Medulla oblongata (tissue), 1 donor: ENCODE data around the gene MYCBP.
"Not testable (repeated sequence)": the region's sequence is repeated elsewhere in the genome, so short reads cannot be mapped to it uniquely, and the experiment has no call there.

ENCODE experiments used
- DNase-seq: peaks from one replicate; pipeline ENCODE4 v3.0.0-alpha.2; 2015; ENCODE audit errors: extremely low spot score

The MYCBP gene, protein sequence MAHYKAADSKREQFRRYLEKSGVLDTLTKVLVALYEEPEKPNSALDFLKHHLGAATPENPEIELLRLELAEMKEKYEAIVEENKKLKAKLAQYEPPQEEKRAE

DNA sequence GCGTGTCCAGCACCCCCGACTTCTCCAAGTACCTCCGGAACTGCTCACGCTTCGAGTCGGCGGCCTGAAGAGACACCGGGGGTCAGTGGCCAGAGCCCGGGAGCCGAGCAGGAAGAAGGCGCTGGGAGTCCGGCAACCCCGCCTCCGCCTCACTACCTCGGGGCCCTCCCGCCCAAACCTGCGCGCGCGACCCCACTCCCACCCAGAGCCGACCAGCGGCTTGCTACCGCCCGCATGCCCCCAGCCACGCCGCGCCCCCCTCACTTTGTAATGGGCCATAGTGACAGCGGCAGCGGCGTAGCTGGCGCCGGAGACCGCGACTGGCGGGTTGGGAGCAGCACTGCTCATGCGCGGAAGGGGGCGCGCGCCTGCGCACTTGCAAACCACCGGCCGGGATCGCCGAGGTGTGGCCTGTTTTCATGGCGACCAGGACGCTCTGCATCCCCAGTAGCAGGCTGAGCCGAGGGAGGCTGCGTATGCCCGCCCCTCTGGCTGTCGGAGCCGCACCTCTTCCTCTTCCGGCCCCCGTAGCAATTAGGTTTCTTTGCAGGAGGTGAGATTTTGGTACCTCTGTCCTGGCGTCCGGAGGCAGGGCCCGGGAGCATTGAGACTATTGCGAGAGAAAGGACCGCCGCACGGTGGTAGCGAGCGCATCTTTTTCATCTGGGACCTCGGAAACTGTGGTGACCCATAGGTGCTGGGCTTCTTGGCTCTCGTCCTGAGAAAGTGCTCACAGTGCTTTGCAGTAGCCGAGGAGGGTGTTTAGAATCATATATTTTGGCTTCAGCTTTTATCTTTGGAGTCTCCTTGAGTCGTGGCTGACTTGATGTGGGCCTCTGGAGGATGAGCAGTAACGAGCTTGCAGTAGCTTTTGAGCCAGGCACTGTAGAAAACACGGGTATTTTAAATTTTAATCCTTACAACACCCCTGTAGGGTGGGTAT lies at the start of gene MYCBP:
Gene MYCBP (minus strand): TSS at position 322 of the 943 bp plus-strand sequence. CDS start 43 bp downstream, at position 279.
- DNase-seq, result peak; percentile 97

DNA sequence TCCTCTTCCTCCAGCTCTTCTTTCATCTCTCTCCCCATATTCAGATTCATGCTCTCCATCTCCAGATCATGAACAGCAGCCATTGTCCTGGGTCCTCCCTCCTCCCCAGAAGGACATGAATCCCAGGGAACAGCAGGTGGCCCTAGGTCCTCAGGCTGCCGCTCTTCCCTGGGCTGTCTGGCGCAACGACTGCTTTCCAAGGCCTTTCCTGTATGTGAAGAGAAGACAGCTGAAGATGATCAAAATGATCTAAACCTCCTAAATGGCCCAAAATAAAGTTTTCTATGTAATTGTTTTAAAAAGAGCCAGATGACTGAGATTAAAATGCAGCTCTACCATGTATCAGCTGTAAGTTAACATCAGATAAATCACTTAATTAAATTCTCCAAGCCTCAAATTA lies 46.0 kb upstream of the MYCBP start:
- DNase-seq, result peak; percentile 86

DNA sequence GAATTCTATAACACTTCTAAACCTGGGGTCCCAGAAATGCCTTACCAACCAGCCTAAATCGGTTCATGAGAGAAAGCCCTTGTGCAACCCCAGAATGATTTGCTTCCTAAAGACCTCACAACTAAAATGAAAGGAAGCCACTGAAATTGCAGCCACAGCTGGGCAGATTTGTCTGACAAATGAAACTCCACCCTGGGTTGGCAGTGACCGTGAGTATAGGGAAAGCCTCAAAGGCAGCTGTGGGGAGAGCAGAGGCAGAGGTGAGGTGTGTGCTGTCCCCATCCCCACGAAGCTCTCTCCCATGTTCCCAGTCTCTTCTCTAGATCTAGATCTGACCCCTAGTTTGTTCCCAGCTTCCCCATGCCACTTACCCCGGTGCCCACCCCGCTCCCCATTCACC lies 45.4 kb upstream of the MYCBP start:
- no peak for DNase-seq

DNA sequence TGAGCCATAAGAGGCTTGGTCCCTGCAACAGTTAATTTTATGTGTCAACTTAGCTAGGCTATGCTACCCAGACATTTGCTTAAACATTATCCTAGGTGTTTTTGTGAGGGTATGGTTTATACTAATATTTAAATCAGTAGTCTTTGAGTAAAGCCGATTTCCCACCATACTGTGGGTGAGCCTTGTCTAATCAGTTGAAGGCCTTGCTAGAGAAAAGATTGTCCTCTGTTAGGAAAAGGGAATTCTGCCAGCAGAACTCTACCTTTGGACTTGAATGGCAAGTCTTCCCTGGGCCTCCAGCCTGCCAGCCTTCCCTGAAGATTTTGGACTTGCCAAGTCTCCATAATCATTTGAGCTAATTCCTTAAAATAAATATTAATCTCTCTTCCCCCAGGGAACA lies 44.6 kb upstream of the MYCBP start:
- DNase-seq, result no peak

DNA sequence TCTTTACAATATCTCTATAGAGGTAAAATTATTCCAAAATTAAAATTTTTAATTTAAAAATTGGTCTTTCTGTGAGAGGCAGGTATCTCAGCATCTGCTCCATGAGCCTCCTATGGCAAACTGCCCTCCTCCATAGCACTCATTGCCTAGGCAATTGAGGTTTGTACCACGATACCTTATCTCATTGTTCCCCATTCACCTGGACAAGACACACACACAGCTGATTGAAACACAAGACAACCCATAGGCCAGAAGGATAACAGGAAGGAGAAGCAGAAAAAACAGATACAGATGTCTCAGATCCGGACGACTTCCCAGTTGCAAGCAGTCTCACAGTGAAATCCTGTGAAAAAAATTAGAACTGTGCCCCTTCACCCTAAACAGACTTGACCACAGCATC lies 44.2 kb upstream of the MYCBP start:
- no peak for DNase-seq

DNA sequence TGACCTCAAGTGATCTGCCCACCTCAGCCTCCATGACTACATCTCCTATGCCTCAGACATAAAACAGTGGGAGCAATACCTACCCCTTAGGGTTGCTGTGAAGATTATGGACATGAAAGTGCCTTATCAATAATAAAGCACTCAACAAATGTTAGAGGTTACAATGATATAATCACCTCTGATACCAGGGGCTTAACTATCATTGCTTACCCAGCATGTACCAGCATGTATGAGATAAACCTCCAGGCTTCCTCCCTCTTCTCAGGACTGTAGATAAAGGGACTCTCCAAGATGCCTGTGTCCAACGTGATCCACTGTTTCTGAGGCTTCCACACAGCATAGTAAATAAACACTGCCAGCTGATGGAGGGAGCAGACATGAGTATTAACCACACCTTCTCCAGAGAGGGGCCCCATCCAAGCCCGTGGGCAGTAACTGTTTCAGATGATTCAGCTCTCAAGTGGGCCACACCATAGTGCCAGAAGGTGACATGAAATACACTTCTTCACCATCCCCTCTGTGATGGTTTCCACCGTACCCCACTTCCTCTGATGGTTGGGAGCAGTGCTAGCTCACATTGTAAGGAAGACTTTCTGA lies 42.3 kb upstream of the MYCBP start:
- no peak for DNase-seq

DNA sequence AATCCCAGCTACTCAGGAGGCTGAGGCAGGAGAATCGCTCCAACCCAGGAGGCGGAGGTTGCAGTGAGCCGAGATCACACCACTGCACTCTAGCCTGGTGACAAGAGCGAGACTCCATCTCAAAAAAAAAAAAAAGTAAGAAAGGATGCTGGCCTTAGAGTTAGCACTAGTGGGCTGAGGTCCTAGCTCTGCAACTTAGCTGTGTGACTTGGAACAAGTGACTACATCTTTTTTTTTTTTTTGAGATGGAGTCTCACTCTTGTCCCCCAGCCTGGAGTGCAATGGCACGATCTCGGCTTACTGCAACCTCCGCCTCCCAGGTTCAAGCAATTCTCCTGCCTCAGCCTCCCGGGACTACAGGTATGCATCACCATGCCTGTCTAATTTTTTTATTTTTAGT lies 41.8 kb upstream of the MYCBP start:
- not testable (repeated sequence) for DNase-seq

DNA sequence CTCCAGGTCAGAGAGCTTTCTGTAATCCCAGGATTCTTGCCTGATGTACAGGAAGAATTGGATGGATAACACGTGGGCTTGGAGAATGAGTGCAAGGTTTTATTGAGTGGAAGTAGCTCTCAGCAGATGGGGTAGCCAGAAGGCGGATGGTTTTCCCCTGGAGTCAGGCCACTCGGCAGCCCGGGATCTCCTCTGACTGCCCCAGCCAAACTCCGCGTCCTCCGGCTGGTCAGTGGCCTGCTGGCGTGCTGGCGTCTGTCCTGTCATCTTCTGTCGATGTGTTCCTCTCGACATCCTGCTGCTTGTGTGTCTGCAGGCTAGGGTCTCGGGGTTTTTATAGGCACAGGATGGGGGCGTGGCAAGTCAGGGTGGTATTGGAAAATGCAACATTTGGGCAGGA lies 35.7 kb upstream of the MYCBP start:
- DNase-seq, result no peak

DNA sequence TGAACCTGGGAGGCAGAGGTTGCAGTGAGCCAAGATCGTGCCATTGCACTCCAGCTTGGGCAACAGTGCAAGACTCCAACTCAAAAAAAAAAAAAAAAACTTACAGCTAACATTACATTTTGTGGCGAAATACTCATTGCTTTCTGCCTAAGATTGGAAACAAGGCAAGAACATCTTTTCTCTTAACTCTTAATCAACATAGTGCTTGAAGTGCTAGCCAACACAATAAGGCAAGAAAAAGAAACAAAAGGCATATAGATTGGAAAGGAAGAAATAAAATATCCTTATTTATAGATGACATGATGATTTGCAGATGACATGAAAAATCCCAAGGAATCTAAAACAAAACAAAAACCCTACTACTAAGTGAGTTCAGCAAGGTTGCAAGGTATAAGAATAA lies 32.8 kb upstream of the MYCBP start:
- DNase-seq, result no peak

DNA sequence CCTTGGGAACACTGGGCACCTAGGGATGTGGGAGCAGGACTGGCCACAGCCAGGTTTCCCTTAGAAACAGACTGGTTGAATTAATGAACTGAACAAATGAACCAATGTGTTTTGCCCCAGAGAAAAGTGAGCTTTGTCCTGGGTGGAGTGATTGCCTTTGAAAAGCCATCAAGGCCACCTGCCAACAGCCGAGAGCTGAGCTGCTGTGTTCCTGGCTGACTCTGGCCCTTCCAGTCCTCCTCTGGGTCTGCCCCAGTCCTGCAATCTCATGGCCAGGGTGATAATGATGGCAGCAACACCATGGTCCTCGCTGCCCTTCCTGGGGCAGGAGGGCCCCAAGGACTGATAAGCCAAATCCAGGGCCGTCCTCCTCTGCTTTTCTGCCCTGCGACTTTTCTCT lies 26.4 kb upstream of the MYCBP start:
- DNase-seq, result no peak

DNA sequence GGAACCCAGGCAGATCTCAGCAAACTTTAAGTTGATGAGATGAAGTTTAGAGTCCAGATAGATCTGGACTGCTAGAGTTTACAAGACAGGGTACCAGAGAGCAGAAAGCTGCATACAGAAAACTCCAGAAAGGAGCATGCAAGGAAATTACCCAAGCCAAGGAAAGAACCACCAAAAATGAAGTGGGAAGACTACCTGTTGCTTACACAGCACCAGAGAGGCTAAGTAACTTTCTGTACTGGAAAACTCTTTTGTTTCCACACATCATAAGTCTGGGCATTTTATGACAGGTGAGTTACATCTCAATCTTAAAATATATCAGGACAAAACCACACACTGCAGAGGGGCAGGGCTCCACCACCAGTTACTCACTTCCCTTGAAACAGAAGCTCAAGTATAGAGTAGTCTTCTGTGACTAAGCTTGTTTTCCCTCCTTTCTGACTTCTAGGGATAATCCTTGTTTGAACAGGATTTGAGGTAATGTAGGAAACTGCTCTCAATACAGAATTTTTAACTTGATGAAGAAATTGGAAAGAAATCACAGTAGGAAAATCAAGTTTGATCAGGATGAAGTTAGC lies 25.6 kb upstream of the MYCBP start:
- no peak for DNase-seq

DNA sequence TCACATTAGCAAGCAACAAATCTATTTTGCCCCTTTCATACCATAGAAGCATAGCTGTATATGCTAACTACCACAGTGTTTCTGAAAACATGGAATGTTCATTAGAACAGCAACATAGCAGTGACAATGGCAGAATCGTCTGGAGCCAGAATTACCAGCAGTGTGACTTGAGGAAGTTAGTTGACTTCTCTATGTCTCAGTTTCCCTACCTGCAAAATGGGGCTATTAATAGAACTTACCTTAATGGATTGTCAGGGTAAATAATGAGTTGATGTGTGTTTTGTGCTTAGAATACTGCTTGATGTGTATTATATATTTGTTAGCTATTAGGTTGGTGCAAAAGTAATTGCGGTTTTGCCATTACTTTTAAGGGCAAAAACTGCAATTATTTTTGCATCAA lies 23.0 kb upstream of the MYCBP start:
- DNase-seq, result no peak

DNA sequence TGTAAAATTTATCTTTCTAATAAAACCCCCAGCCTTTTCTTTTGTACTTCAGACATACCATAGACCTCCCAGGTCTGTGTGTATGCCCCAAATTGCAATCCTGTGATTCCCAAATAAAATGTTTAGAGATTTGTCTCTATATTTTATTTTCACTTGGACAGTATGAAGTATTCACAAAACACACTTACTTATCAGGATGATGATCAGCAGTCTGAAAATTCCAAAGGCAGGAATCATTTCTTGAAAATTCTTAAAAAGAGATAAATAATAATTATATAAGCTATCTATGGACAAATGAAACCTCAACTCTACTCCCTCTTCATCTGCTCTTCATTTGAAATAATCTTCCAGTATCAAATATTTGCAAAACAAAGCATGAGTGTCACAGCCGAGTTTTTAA lies 19.8 kb upstream of the MYCBP start:
- no peak for DNase-seq

DNA sequence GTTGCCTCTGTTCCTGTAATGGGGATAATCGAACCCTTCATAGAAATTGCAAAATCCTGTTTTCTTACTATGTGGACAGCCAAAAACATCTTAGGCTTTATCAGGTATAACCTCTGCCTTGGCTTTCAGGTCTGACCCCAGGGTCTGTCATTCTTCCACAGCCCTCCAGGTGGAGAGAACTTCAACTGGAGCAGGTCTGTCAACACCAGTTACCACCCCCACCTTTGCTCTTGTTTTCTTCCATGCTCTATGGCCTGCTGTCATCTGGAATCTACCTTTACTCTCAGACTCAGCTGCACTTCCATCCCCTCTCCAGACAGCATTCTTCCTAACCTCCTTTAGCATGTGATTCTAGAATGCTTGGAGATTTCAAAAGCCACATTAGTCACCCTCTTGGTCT lies 18.6 kb upstream of the MYCBP start:
- DNase-seq, result no peak

DNA sequence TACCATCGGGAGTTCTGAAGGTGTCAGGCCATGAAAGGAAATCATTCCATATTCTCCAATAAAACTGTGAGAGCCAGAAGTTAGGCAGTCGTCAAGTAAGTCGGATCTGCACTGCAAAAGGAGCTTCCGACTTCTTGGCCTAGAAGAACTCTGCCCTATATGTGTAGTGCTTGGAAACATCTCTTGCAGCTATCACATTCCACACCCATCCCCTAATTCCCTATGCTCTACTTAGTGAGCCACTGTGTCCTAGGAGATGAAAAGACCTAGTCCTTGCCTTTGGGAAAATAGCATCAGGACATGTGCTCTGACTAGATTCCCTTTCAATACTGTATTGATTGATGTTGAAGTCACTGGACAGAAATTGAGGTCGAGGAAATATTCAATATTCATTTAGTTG lies 16.4 kb upstream of the MYCBP start:
- DNase-seq, result no peak

DNA sequence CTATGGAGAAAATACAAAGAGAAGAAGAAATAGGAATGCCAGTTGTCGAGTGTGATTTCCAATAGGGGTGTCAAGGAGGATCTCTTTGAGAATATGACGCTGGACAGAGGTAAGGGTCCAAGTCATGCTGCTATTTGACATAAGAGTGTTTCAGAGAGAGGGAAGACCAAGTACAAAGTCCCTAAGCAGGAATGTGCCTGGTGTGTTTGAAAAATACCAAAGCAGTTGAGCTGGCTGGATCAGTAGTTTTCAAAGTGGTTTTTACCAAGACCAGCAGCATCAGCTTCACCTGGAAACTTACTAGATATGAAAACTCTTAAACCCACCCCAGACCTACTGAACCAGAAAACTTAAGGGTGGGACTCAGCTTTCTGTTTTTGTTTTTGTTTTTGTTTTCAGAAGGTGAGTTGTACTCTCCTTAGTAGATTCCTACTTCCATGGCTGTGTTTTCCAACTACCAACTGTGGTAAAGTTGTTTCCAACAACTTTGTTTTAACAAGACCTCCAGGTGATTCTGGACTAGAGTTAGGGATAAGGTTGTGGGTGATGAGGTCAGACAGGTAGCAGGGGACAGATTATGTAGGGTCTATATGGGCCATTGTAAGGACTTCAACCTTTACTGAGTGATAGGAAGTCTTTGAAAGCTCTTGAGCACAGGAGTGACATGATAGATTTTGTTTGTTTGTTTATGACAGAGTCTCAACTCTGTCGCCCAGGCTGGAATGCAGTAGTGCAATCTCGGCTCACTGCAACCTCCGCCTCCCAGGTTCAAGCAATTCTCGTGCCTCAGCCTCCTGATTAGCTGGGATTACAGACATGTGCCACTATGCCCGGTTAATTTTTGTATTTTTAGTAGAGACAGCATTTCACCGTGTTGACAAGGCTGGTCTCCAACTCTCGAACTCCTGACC lies 15.5 kb upstream of the MYCBP start:
- DNase-seq, result no peak

DNA sequence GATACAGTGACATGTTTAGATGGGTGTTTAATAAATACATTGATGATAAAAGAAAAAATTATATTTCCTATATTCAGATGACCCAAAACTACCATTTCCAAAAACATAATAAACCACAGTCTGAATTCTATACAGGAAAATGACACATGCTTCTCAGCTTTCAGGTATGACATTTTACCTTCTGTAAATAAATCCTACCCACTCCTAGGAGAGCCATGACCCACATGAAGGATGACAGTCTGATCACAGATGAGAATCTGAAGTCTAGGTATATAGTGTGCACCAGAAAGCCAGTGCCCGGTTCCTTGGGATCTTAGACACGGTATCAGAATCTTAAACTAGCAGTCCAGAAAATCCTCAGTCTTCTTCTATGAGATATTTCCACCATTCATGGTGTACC lies 11.9 kb upstream of the MYCBP start:
- DNase-seq, result no peak

DNA sequence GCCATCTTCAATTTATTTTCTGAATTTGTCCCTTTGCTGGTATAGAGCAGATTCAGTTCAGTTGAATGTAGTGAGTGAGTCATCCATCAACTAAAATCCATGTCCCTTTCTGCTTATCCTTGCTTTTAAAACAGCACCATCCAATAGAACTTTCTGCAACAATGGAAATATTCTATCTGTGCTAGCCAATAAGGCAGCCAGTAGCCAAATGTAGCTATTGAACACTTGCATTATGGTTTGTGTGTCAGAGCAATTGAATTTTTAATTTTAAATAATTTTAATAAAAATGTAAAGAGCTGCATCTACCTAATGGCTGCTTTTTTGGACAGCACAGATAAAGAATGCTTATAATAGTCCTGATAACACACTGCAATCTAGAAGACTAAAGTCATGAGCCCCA lies 8.3 kb upstream of the MYCBP start, which contains the start of gene GJA9:
Gene GJA9 (minus strand): TSS at position 101 of the 400 bp plus-strand sequence. CDS start 5,489 bp downstream, outside the sequence.
- DNase-seq, result no peak

DNA sequence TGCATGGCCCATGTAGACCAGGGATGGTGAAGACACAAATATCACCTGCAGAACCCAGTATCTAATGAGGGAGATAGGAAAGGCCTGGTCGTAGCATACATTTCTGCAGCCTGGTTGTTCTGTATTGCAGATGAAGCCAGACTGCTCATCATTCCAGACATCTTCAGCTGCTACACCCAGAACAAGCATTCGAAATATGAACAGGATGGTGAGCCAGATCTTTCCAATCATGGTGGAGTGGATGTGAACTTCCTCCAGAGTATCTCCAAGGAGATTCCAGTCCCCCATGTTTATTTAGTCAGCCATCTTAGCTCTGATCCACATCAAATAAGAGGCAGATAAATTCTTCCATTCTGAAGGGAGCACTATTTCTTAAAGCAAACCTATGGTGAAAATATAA lies 2.7 kb upstream of the MYCBP start:
- no peak for DNase-seq

DNA sequence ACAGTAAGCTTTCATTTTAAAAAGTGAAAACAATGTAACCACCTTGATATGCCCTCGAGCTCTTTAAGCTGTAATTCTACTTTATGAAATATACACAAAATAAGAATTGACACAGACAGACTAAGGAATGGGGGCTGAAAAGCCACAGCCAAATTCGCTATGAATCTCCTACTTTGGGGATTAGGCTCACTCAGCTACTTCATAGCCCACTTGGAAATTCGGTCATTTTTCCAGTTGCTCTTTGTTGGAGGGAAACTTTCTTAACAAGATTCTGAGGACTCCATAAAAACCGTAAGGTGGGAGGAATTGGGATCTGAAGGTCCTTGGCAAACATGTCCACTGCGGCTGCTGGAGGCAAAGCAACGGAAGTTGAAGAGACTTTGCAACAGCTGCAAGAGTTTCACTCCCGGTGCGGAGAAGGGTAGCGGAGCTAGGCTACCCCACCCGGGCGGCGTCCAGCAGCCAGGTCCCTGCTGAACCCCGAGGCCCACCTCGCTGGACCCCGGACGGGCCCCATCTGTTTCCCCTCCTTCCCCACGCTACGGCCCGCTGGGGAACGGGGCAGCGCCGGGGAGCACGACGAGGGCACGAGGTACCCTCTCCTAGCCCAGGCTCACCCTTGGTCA lies 634 bp downstream of the MYCBP start:
- DNase-seq, result no peak

DNA sequence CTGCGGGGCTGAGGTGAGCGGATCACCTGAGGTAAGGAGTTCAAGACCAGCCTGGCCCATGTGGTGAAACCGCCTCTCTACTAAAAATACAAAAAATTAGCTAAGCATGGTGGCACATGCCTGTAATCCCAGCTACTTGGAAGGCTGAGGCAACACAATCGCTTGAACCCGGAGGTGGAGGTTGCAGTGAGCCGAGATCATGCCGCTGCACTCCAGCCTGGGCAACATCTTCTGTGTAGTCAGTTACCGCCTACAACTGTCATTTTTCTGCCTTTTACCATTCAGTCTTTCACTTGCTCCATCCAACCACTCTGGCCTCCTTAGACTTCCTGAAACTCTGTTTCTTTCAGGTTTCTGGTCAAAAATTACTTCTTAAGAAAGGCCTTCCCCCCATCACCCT lies 2.2 kb downstream of the MYCBP start:
- no peak for DNase-seq
